Liver (tissue), 3 donors: ENCODE data around the gene NBPF1.
"Not testable (repeated sequence)": the region's sequence is repeated elsewhere in the genome, so short reads cannot be mapped to it uniquely, and the experiment has no call there.

Source experiments
- CTCF ChIP-seq: fragments of 150-350 bp; IDR thresholded peaks from 2 replicates; pipeline ENCODE4 v1.5.1; 2017; ENCODE audit warnings: improper control_type of control experiment, low read depth, low read length; ENCODE audit not compliant: missing input control
- EGR1 ChIP-seq, 2 donors: IDR thresholded peaks; 2 replicates each; pipeline ENCODE4 v1.6.1; 2016 to 2018; ENCODE audit warnings: antibody characterized with exemption in 2 of 2, low read depth in 2 of 2
- FOXA2 ChIP-seq: IDR thresholded peaks from 2 replicates; pipeline ENCODE4 v1.6.1; 2016; ENCODE audit warnings: antibody characterized with exemption
- GABPA ChIP-seq, 2 donors: IDR thresholded peaks in 1 of 2; conservative IDR thresholded peaks in 1 of 2; 2 replicates each; pipeline ENCODE4 v1.6.1; 2016; ENCODE audit warnings: antibody characterized with exemption in 2 of 2, mild to moderate bottlenecking in 1 of 2, moderate library complexity in 1 of 2
- HNF4A ChIP-seq, 2 donors: conservative IDR thresholded peaks; 2 replicates each; pipeline ENCODE4 v1.6.1; 2016; ENCODE audit warnings: antibody characterized with exemption in 2 of 2, mild to moderate bottlenecking in 2 of 2
- JUND ChIP-seq, 2 donors: IDR thresholded peaks; 2 replicates each; pipeline ENCODE4 v1.6.1; 2016; ENCODE audit warnings: antibody characterized with exemption in 2 of 2
- MAX ChIP-seq: IDR thresholded peaks from 2 replicates; pipeline ENCODE4 v1.6.1; 2016; ENCODE audit warnings: antibody characterized with exemption
- NR2F2 ChIP-seq: IDR thresholded peaks from 2 replicates; pipeline ENCODE4 v1.6.1; 2016; ENCODE audit warnings: antibody characterized with exemption
- RAD21 ChIP-seq, 2 donors: IDR thresholded peaks; 2 replicates each; pipeline ENCODE4 v1.6.1; 2016; ENCODE audit warnings: antibody characterized with exemption in 2 of 2, mild to moderate bottlenecking in 2 of 2
- REST ChIP-seq: IDR thresholded peaks from 2 replicates; pipeline ENCODE4 v1.6.1; 2016; ENCODE audit warnings: antibody characterized with exemption, mild to moderate bottlenecking
- RXRA ChIP-seq, 2 donors: IDR thresholded peaks; 2 replicates each; pipeline ENCODE4 v1.6.1; 2017 to 2018; ENCODE audit warnings: antibody characterized with exemption in 2 of 2, mild to moderate bottlenecking in 1 of 2
- SP1 ChIP-seq: IDR thresholded peaks from 2 replicates; pipeline ENCODE4 v1.6.1; 2018; ENCODE audit warnings: antibody characterized with exemption, mild to moderate bottlenecking
- TAF1 ChIP-seq: conservative IDR thresholded peaks from 2 replicates; pipeline ENCODE4 v1.6.1; 2016; ENCODE audit warnings: antibody characterized with exemption, mild to moderate bottlenecking
- ZBTB33 ChIP-seq: IDR thresholded peaks from 2 replicates; pipeline ENCODE4 v1.6.1; 2016; ENCODE audit warnings: antibody characterized with exemption
- donor health status: healthy.
- donor health status: healthy.

GRCh38 chr1:16619803-16620501 is 6.6 kb upstream of the NBPF1 start:
- TF ChIP-seq ZBTB33; REST; CTCF; RAD21 (IDR thresholded peaks at IDR 0.05); MAX; NR2F2; GABPA (IDR thresholded peaks at IDR 0.05 in 1 of 2, conservative IDR thresholded peaks at IDR 0.05 in 1 of 2); EGR1 (IDR thresholded peaks at IDR 0.05; ENCODE audit: low read depth in 2 of 2); SP1; RXRA (IDR thresholded peaks at IDR 0.05); JUND (IDR thresholded peaks at IDR 0.05); TAF1; HNF4A (conservative IDR thresholded peaks at IDR 0.05); FOXA2: not testable (repeated sequence)
